Cardiac muscle cell (in vitro differentiated cells and primary cell): ENCODE measurements around the gene DGCR6L. TPM values are rescaled to one million over a fixed set of nuclear protein-coding genes. Genes with fewer than 3 reads are reported as not detected.
"Not testable (repeated sequence)": the region's sequence is repeated elsewhere in the genome, so short reads cannot be mapped to it uniquely, and the experiment has no call there.

Source experiments
- DNase-seq, 2 donors: peaks; one replicate each; pipeline versions ENCODE4 v3.0.0 to v3.0.0-alpha.2; 2010 to 2017; ENCODE audit warnings: low read depth in 1 of 2, low spot score in 1 of 2
- H3K27ac ChIP-seq: fragments of 200-600 bp; sonication (generic); 2 replicates; pipeline ENCODE4 v1.5.1; 2016
- H3K27me3 ChIP-seq: fragments of 200-600 bp; sonication (generic); 2 replicates; pipeline ENCODE4 v1.6.0; 2016; ENCODE audit warnings: control low read depth
- H3K36me3 ChIP-seq: fragments of 200-600 bp; sonication (generic); 2 replicates; pipeline ENCODE4 v1.5.1; 2016; ENCODE audit warnings: control low read depth
- H3K4me1 ChIP-seq: fragments of 200-600 bp; sonication (generic); 2 replicates; pipeline ENCODE4 v1.8.1; 2017; ENCODE audit warnings: low read depth, mild to moderate bottlenecking, mixed run types
- H3K4me3 ChIP-seq: fragments of 200-600 bp; sonication (generic); 2 replicates; pipeline ENCODE4 v1.5.1; 2016; ENCODE audit warnings: mild to moderate bottlenecking
- H3K9me3 ChIP-seq: fragments of 200-600 bp; sonication (generic); 2 replicates; pipeline ENCODE4 v1.5.1; 2017; ENCODE audit warnings: low read depth, mild to moderate bottlenecking, control low read depth
- CTCF ChIP-seq: IDR thresholded peaks from 2 replicates; pipeline ENCODE4 v1.5.1; 2012; ENCODE audit warnings: low read depth, mild to moderate bottlenecking, low read length
- polyA plus RNA-seq: library from polyadenylated mRNA; unstranded; fragments of >200 nt; fragmentation: Nextera tagmentation; extraction: Ambion mirVana; gene quantifications from 2 replicates; pipeline ENCODE4 v1.2.1, GENCODE V29; 2016
- total RNA-seq: library from RNA; depleted of rRNA; stranded (reverse); fragments of >200 nt; gene quantifications from 2 replicates; pipeline ENCODE4 v1.2.3, GENCODE V29; 2016

The DGCR6L gene
- total and polyA plus RNA-seq, 2 experiments from 2014 or later = 89.6 to 157 TPM

- H3K4me1 ChIP-seq = no peaks in the 10 kb centered on the region
- H3K27me3 ChIP-seq = no peaks in the 10 kb centered on the region
- H3K9me3 ChIP-seq = no peaks in the 10 kb centered on the region
- no peak for DNase-seq
- H3K4me3 ChIP-seq = no peak overlapping the region
- no peaks in the 10 kb centered on the region for H3K36me3 ChIP-seq
- TF ChIP-seq CTCF = no peak
- no peak overlapping the region for H3K27ac ChIP-seq
These were observed 39.0 kb downstream of the DGCR6L start for GRCh38 chr22:20280866-20281265.

GRCh38 chr22:20280163-20280562 lies 39.7 kb downstream of the DGCR6L start:
- not testable (repeated sequence) for H3K27ac ChIP-seq, H3K27me3 ChIP-seq, H3K4me1 ChIP-seq, H3K36me3 ChIP-seq, H3K4me3 ChIP-seq, DNase-seq, H3K9me3 ChIP-seq

GRCh38 chr22:20279662-20280134 lies 40.2 kb downstream of the DGCR6L start:
- Histone ChIP-seq H3K27me3 (no peaks in the 10 kb centered on the region), H3K4me1 (no peaks in the 10 kb centered on the region), H3K4me3 (no peak overlapping the region), H3K9me3 (no peaks in the 10 kb centered on the region), H3K36me3 (no peaks in the 10 kb centered on the region), H3K27ac (no peak overlapping the region)
- peak in 1 of 2 donors; percentile 30 for DNase-seq
- TF ChIP-seq CTCF = no peak

- DNase-seq, H3K27ac ChIP-seq, H3K9me3 ChIP-seq, H3K36me3 ChIP-seq, H3K4me1 ChIP-seq, H3K4me3 ChIP-seq, H3K27me3 ChIP-seq: not testable (repeated sequence)
These were observed 41.0 kb downstream of the DGCR6L start for GRCh38 chr22:20278726-20279490.

- not testable (repeated sequence) for DNase-seq, H3K27ac ChIP-seq
These were observed 41.8 kb downstream of the DGCR6L start for GRCh38 chr22:20277936-20278635.

GRCh38 chr22:20276468-20276867 lies 43.4 kb downstream of the DGCR6L start:
- Histone ChIP-seq H3K27ac (no peak overlapping the region), H3K4me1 (peaks cover 7% of the 10 kb centered on the region), H3K27me3 (no peaks in the 10 kb centered on the region), H3K4me3 (no peak overlapping the region), H3K36me3 (no peaks in the 10 kb centered on the region), H3K9me3 (no peaks in the 10 kb centered on the region)
- TF ChIP-seq CTCF = no peak
- no peak for DNase-seq

More at GRCh38 chr22:20277936-20278635, 41.8 kb downstream of the DGCR6L start:
- H3K4me3 ChIP-seq, H3K9me3 ChIP-seq, H3K27me3 ChIP-seq, H3K4me1 ChIP-seq, H3K36me3 ChIP-seq: not testable (repeated sequence)

- TF ChIP-seq CTCF = no peak
- Histone ChIP-seq H3K4me3 (no peak overlapping the region), H3K27me3 (no peaks in the 10 kb centered on the region), H3K4me1 (peaks cover 7% of the 10 kb centered on the region), H3K36me3 (no peaks in the 10 kb centered on the region), H3K27ac (no peak overlapping the region), H3K9me3 (no peaks in the 10 kb centered on the region)
- DNase-seq = no peak
These were observed 44.0 kb downstream of the DGCR6L start for GRCh38 chr22:20275836-20276235.

GRCh38 chr22:20275325-20275724 lies 44.5 kb downstream of the DGCR6L start:
- not testable (repeated sequence) for H3K4me3 ChIP-seq, H3K27ac ChIP-seq, H3K9me3 ChIP-seq, DNase-seq, H3K36me3 ChIP-seq, H3K27me3 ChIP-seq, H3K4me1 ChIP-seq

- H3K9me3 ChIP-seq, H3K27me3 ChIP-seq, DNase-seq, H3K36me3 ChIP-seq, H3K4me3 ChIP-seq, H3K4me1 ChIP-seq, H3K27ac ChIP-seq: not testable (repeated sequence)
These were observed 45.5 kb downstream of the DGCR6L start for GRCh38 chr22:20274374-20274773.
